Measurements from ENCODE around the gene VANGL1.
A peak's percentile ranks its signal among the peaks of the same experiment; 100 is the strongest.

Gene VANGL1

DNA sequence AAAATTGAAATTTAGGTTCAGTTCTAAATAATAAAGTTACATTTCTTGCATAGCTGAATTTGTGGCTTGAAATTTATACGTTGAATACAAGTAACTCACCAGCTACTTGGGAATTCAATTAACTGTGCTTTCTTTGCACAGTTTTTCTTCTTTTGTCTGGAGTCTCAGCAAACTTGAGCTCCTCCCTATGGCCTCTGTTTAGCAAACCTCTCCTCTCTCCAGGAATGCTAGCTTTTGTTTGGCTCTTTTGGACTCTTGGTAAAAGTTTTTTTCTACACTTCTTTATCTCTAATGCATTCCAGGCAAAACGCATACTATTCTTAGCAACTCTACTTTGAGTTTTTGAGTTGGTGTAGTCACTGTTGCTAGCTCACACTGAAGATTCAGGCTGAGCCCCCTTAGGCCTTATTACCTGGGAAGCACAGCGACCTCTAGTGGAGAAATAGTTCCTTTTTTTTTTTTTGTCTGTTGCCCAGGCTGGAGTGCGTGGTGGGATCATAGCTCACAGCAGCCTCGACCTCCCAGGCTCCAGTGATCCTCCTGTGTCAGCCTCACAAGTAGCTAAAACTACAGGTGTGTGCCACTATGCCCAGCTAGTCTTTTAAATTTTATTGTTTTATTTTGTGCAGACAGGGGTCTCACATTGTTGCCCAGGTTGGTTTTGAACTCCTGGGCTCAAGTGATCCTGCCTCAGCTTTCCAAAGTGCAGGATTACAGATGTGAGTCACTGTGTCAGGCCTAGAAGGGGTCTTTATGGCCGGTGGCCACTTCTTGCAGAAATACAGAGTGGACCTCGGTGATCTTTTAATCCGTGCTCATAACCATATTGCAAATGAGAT is 65.0 kb downstream of the VANGL1 start:
- DNase-seq, result peak; percentile 1 to 52

DNA sequence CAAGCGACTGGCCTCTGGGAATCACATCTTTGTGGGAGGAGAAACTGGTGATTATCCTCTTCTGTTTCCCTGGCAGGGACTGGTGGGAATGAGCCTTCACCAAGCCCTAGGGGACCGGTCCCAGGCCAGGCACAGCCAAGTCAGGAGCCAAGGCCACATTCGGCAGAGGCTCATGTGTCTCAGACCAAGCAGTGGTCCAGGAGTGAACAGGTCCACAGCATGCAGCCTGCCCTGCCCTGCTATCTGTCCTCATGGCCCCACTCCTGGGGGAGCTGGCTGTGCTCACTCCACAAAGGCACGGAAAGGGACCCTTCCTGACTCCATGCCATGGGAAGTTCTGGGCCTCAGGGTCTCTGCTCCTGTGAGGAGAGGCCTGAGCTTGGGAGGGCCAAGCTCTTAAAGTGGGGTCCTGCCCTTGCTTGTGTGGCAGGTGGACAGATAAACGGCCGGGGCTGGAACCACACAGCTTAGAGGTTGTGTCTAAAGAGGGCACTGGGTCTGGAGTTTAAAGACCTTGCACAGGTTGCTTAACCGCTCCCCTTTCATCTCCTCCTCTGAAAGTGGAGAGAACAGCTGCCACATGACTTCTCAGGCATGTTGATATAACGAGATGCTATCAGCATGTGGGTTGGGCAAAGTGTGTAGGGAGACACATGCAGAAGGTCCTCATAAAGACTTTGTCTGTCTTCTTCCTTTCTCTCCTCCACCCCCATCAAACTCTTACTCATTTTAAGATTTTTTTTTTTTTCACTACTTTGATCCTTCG is 69.3 kb downstream of the VANGL1 start:
- DNase-seq, result no peak

DNA sequence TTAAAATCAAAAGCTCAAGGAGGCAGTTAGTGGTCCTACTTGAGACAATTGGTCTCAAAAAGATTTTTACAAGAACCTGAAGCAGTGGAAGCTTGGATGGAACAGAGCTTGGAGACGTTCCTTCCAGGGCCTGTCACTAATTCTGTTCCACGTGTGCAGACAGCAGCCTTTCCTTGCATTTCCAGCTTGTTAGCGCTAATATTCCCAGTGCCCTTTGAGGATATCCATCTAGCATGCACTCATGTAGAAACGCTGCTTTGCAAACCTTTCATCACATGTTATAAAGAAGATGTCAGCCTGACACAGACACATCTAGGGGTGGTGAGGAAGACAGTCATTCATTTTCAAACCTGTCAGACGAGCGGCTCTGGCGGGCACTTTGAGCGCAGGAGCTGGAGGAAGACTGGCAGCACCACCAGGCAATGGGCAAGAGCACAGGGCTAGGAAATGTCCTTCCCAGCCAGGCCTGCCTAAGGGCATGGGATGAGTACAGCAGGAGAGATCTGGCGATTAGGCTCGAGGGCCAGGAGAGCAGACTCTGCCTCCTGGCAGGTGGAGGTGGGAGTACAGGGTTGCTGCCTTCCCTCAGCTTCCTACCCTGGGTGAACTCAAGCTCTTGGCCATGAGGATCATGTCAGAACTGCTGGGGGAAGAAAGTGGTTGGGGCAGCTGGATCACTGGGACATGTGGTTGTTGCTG is 71.3 kb downstream of the VANGL1 start:
- no peak for DNase-seq

DNA sequence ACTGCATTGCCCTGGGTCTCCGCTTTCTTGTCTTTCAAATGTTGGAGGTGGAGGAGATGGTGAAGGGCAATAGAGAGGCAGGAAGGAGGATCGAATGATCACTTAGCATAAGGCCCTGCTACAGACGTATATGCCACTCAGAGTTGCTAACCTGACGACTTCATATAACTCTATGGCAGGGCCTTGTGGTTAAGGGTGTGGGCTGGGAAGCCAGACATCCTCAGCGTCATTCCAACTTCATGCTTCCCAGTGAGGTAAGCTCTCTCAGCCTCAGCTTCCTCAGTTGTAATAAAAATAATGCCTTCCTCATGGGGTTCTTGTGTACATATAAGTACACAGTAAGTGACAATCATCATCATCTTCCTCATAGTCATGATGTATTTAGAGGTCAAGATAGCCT is 72.1 kb downstream of the VANGL1 start:
- DNase-seq, result no peak

DNA sequence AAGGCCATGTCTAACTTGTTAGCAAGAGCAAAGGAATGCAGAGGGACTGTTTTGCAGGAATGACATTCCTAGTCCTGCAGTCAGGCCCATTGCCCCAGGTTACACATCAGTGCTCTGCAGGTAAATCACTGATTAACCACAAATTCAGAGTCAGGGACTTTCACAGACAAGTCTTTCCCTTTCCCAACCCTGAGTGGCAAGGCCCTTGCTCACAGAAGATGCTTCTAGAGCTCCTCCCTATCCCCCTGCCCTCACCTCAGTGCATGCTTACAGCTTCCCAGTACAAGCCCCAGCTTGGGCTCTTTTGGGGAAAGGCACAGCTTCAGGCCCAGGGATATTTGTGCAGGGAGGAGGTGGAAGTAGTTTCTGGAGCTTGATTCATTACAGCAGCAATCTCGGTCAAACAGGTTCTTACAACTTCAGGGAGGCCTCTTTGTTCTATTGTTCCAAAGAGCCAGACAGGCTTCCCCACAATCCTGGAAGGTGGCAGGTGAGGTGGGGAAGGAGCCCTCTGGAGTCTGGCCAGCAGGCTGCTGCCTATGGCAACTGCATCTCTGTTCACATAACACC is 72.9 kb downstream of the VANGL1 start:
- DNase-seq, result no peak

DNA sequence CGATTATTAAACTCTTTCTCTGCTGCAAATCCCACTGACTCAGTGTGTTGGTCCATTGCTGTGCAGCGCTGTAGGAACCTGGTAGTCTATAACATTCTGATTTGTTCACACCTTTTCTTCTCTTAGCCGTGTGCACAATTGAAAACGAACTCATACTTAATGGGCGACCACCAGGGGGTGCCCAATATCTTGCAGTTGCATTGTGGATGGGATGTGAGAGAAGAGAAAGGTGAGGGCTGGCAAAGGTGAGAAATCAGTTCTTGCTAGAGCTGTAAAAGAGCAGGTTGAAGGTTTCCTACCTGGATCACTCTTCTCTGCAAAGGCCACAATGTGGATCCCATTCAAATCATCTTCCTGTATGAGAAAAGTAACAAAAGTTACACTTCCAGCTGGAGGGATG is 75.8 kb downstream of the VANGL1 start:
- peak; percentile 5 to 7 for DNase-seq

DNA sequence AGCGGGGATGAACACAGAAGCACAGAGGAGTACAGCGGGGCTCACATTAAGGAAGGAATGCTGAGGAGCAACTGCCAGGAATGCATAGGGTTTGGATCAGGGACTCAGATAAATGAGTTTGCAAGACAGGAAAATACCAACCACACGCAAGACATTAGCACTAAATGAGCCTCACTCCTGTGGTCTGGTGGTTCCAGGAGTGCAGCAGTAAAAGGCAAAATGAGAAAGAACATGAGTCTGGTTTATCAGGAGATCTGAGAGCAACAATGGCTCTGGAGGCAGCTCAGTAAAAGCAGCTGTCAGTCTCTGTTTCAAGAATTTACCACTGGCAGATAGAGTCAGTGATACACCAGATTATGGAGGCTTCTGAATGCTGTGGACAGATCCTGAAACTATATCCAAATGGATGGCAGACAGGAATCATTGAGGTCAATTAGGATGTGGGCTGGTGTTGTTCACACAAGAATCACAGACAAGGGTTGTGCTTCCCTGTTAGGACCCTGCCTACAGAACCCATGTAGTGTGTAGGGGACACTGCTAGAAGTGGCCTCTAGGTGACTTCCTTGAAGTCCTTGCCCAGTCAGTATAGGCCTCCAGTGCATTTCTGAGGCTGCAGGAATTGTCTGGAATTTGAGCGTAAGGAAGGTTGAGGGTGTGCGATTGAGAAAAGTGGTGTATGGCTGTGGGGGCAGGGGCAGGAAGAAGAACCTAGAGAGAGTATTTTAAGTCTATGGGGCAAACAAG is 76.4 kb downstream of the VANGL1 start:
- no peak for DNase-seq

DNA sequence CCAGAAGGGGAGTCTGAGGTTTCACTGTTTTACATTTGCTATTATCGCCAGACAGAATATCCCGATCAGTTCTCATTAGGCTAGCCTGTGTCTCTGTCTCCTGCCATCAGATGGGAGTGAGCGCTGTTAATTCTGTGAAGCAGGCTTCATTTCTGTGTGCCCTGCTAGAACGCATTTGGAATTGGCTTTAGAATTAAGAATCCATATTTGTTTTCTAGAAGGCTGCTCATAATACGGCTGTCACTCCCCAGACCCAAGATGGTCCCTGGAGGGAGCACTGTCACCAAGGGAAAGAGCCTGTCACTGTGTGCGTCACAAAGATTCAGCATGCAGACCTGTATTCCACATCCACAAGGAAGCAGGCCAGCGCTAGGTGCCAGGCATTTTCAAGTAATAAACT is 77.5 kb downstream of the VANGL1 start:
- DNase-seq, result no peak

DNA sequence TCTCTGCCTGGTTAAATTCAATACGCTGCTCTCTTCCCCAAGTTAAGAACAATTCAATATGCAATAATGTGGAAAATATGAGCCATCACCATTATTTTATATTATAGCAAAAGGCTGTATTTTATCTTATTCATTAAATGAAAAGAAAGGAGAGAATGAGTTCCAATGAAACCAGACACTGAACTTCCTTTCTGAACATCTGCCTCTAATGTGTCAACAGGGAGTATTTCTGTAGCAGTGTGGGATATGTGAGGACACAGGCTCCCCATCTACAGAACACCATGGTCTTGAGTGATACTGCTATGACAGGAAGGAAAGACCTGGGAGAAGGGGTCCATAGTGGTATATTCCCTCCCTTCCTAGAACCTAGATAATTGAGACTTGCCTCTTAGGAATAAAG is 80.5 kb downstream of the VANGL1 start:
- DNase-seq, result no peak

DNA sequence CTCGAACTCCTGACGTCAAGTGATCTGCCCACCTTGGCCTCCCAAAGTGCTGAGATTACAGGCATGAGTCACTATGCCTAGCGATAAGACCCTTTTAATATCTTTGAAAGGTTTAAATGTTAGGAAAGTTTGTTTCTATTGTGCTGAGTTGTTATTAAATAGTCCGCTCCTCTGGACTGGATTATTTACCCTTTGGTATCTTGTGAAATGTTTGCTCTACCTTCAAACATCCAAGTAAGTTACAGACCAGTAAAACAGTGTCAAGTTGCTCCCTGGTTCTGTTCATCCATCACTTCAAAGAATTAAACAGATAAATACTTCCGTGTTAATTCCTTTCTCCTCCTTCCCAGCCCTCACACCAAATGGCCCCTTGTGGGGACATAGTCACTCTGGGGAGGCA is 82.0 kb downstream of the VANGL1 start:
- no peak for DNase-seq

DNA sequence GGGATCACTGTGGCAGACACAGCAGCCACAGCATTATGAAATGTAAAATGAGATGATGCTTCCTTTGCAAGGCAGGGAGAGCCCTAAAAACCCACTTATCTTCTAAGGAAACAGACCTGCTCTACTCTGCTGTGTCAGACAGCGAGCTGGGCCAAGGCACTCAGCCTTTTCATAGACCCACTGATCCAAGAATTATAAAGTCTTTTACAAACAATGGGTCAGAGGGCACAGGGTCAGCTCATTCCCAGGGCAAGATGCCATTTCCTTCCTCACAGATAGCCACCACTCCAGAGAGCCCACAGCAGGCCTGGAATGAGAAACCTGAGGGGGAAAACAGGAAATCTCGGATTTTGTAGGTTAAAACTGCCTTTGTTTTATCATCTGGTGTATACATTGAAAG is 83.8 kb downstream of the VANGL1 start:
- DNase-seq, result no peak

DNA sequence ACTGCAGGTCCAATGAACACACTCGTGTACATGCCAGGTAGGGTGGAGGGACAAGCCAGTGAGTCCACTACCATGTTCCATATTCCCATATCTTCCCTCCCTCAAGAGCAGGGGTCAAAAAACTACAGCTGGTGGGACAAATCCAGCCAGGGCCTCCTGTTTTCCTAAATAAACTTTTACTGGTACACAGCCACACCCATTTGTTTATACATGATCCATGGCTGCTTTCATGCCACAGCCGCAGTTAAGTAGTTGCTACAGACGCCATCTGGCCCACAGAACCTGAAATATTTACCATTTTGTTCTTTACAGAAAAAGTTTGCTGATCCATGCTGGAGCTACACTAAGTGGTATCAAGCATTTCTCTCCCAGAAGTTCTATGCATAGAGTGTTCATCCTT is 84.4 kb downstream of the VANGL1 start:
- no peak for DNase-seq

DNA sequence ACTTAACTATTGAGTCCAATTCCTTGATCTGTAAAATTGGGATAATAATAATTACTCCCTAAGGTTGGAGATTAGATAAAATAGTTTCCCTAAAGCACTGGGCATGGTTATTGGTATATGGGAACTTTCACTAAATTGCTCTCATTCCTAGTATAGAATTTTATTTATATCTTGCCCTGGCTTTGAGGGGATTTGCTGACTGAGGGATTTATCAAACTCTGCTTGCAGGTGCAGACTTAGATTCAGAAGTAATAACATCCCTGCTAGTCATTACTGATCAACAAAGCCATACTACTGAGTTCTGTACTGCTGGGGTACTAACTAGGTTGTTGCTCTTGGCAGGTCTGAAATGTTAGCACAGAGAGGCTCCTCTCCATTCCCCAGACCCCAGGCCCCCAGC is 84.8 kb downstream of the VANGL1 start:
- DNase-seq, result no peak

DNA sequence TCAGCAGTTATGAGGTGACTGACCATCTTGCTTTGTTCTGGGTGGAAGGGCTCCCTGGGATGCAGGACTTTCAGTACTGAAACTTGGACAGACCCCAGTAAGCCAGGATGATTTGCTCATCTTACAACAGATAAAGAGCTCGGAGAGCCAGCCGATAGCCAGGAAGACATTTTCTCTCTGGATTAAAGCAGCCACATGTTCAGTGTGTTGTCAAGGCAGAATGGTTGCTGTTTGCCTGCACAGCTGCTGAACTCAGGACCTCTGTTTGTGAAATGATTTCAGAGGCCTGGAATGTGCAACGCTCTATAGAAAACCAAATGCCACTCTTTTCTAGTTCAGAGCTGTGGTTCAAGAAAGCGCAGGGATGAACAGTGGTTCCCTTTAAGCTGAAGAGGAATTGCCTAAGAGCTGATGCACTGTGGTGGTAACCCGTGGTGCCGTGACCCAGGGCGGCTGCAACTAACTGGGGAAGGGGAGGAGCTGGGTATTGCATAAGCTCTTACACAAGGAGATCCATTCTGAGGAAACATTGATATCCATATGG is 86.0 kb downstream of the VANGL1 start:
- DNase-seq, result no peak

DNA sequence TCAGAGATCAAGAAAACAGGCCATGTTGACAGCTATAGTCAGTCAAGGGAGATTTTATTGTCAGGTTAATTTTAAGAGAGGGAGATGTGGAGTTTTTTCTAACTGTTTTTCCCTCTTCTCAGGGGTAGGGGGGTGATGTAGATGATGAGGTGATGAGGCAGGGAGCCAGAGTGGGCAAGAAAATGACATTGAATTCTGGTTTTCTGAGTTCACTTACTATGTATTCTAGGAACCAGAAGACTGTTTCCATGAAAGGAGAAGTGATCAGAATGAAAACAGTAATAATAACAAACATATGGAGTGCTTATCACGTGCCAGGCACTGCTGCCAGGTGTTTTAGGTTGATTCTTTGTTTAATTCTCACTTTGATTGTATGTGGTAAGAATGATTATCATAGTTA is 86.6 kb downstream of the VANGL1 start:
- no peak for DNase-seq

DNA sequence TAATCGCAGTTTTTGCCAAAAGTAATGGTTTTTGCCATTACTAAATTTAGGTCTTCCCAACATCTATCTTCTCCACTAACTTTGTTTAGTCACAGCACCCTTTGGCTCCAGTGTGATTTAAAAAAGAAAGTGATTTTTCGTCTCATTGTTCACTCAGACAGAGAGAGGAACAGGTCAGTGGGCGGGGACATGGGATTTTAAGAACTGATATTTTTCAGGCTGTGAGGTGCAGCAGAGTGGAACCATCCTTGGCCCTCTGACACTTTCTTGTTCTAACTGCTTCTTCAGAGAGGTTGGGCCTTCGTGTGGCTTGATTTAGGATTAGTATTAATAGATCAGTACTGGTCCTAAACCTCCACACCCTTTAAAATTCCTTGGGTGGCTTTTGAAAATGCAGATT is 88.0 kb downstream of the VANGL1 start:
- DNase-seq, result no peak

DNA sequence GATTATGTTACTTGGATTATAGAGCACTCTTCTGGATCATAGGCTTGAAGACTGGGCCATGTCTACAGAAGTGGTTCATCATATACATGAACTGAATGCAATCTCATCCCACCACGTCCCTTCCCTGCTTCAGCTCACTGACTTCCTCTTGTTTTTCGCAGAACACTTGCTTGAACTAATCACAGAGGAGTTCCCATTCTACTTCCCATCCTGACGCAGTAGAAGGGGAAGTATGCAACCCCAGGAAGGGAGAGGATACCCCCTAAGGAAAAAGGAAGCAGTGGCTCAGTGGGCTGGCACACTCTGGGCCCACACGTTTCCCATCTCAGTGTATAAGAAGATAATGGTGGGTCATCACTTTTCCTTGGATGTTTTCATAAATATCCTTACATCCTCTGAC is 90.5 kb downstream of the VANGL1 start:
- DNase-seq, result no peak

DNA sequence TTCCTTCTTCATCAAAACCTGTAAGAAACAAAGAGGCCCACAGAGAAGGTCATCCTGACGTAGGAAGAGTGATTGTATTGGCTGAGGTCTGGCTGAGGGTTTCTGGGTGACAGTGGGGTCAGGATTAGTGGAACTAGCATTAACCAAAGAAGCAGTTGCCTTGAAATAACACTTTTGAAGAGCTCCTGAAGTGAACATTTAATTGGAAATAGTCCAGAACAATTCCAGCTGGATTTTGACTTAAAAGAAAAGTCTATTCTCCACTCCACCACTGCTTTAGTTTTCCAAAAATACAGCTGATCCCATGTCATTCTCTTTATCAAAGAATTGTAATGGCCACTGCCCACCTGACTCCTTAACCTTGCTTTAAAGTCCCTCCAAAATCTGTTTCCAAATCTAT is 99.0 kb downstream of the VANGL1 start:
- DNase-seq, result no peak

DNA sequence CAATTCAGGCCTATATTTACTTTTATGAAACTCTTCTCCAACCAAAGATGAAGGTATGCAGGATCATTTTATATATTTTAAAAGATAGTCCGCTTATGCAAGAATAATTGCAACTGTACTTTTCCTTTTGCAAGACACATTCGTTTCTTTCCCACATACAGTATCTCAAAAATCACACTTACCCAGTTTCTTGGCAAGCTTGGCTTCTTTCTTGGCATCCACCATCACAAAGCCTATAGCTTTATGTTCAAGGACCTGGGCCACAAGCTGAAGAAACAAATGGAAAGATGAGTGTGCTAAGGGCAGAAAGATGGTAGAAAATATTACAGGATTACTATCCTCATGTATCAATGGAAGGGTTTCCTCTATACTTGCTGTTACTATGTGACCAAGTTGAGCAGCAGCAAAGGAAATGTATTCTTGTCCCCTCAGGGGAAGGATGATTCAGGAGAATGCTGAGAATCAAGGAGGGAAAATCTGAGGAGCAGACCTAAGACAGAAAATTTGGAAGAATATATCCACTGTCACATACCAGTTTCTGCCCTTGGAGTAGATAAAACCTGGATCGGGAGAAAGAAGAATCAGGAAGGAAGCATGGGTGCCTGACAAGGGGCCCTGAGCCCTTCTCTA is 103.0 kb downstream of the VANGL1 start:
- DNase-seq, result no peak

DNA sequence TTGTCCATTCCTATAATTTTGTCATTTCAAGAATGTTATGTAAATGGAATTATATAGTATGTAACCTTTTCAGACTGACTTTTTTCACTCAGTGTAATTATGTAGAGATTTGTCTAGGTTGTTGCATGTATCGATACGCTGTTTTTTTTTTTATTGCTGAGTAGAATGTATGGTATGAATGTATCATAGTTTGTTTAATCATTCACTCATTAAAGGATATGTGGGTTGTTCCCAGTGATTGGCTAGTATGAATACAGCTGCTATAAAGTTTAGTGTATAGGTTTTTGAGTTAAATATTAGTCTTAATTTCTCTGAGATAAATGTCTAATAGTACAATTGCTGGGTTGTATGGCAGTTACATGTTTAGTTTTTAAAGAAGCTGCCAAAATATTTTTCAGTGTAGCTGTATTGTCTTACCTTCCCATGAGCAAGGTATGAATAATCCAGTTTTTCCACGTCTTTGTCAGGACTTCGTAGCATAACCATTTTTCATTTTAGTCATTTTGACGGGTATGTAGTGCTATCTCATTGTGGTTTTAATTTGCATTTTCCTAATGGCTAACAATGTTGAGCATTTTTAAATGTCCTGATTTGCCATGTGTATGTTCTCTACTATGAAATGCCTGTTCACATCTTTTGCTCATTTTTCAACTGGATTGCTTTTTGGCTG is 104.4 kb downstream of the VANGL1 start:
- no peak for DNase-seq
